Activated CD4-positive, alpha-beta memory T cell treated with anti-CD3 and anti-CD28 coated beads, Interleukin-2, amount 10 ng/mL, durations not matched to agents 7 days and 5 days (primary cell): Measurements from ENCODE around the gene CACNG6. TPM values are rescaled to one million over a fixed set of nuclear protein-coding genes. Genes with fewer than 3 reads are reported as not detected.
"Not testable (repeated sequence)": the region's sequence is repeated elsewhere in the genome, so short reads cannot be mapped to it uniquely, and the experiment has no call there.

ENCODE experiments used
- CTCF ChIA-PET: fragments of 350-600 bp; sonication (Branson Sonifier 250); formaldehyde crosslinking; loops from one replicate; lab custom pipeline; 2021; ENCODE audit warnings: antibody characterized with exemption, inconsistent platforms; lab: Charles Lee
- POLR2A ChIA-PET: fragments of 350-600 bp; sonication (Branson Sonifier 250); formaldehyde crosslinking; loops from one replicate; lab custom pipeline; 2021; ENCODE audit warnings: antibody characterized with exemption; lab: Charles Lee
- DNase-seq: peaks from one replicate; pipeline ENCODE4 v3.0.0-alpha.2; 2020
- H3K27ac Mint-ChIP-seq: one replicate; pipeline ENCODE4 v1.8.0; 2021; ENCODE audit warnings: mild to moderate bottlenecking, mixed read lengths
- H3K27me3 Mint-ChIP-seq: one replicate; pipeline ENCODE4 v1.8.0; 2021; ENCODE audit warnings: mixed read lengths
- H3K36me3 Mint-ChIP-seq: one replicate; pipeline ENCODE4 v1.8.0; 2021; ENCODE audit warnings: low read depth, mixed read lengths
- H3K4me1 Mint-ChIP-seq: one replicate; pipeline ENCODE4 v1.8.0; 2021; ENCODE audit warnings: mixed read lengths
- H3K4me3 Mint-ChIP-seq: one replicate; pipeline ENCODE4 v1.8.0; 2021; ENCODE audit warnings: mild to moderate bottlenecking, mixed read lengths
- H3K9me3 Mint-ChIP-seq: one replicate; pipeline ENCODE4 v1.8.0; 2021; ENCODE audit warnings: mixed read lengths
- total RNA-seq, 2 experiments: library from RNA; stranded (reverse); gene quantifications; one replicate each; pipeline ENCODE4 v1.2.3, GENCODE V29; 2021

Gene CACNG6
- total RNA-seq, 2 experiments from 2014 or later: not detected

GRCh38 chr19:54023191-54023590 lies 31.8 kb downstream of the CACNG6 start:
- H3K27me3 Mint-ChIP-seq: peaks cover 6% of the 10 kb centered on the region
- H3K4me1 Mint-ChIP-seq: peaks cover 35% of the 10 kb centered on the region
- DNase-seq: no peak
- H3K36me3 Mint-ChIP-seq: no peaks in the 10 kb centered on the region
- ChIA-PET CTCF (interaction anchor here (0.7 to 3.5 kb wide), 24 partner anchors 14 to 230 kb away, joined by 3 to 23 read pairs (median 4); partner anchors contain the start of gene MYADM), POLR2A (interaction anchor here (1.6 kb wide), 1 partner anchor 157 kb away, joined by 4 read pairs; no protein-coding TSS in a partner anchor)
- no peak overlapping the region for H3K27ac Mint-ChIP-seq
- no peaks in the 10 kb centered on the region for H3K9me3 Mint-ChIP-seq
- H3K4me3 Mint-ChIP-seq: no peak overlapping the region

- DNase-seq: no peak
- POLR2A ChIA-PET: no interaction called here
- no peak overlapping the region for H3K4me3 Mint-ChIP-seq
- peaks cover 24% of the 10 kb centered on the region for H3K4me1 Mint-ChIP-seq
- no peaks in the 10 kb centered on the region for H3K36me3 Mint-ChIP-seq
- CTCF ChIA-PET: interaction anchor here (0.9 to 3.5 kb wide), 15 partner anchors 10 to 232 kb away, joined by 3 to 23 read pairs (median 4); partner anchors contain the start of gene CNOT3
- H3K27me3 Mint-ChIP-seq: peaks cover 11% of the 10 kb centered on the region
- no peaks in the 10 kb centered on the region for H3K9me3 Mint-ChIP-seq
- H3K27ac Mint-ChIP-seq: no peak overlapping the region
Observed at GRCh38 chr19:54024660-54025059, 33.2 kb downstream of the CACNG6 start.

GRCh38 chr19:54026656-54027055 lies 35.2 kb downstream of the CACNG6 start:
- H3K27ac Mint-ChIP-seq: no peak overlapping the region
- H3K4me3 Mint-ChIP-seq: no peak overlapping the region
- no peaks in the 10 kb centered on the region for H3K9me3 Mint-ChIP-seq
- H3K36me3 Mint-ChIP-seq: no peaks in the 10 kb centered on the region
- peaks cover 22% of the 10 kb centered on the region for H3K27me3 Mint-ChIP-seq
- POLR2A ChIA-PET: no interaction called here
- H3K4me1 Mint-ChIP-seq: peaks cover 10% of the 10 kb centered on the region
- DNase-seq: no peak
- CTCF ChIA-PET: interaction anchor here (1.2 to 3.4 kb wide), 3 partner anchors 71 to 233 kb away, joined by 3 to 11 read pairs (median 4); no protein-coding TSS in a partner anchor

GRCh38 chr19:54029301-54029700 lies 37.9 kb downstream of the CACNG6 start:
- Mint-ChIP-seq H3K27me3 (peaks cover 17% of the 10 kb centered on the region), H3K27ac (no peak overlapping the region), H3K4me3 (no peak overlapping the region), H3K9me3 (no peaks in the 10 kb centered on the region), H3K4me1 (no peaks in the 10 kb centered on the region), H3K36me3 (no peaks in the 10 kb centered on the region)
- POLR2A ChIA-PET: interaction anchor here (1.1 kb wide), 1 partner anchor 10 kb away, joined by 3 read pairs; no protein-coding TSS in a partner anchor
- no peak for DNase-seq
- CTCF ChIA-PET: interaction anchor here (1.0 to 2.5 kb wide), 15 partner anchors 10 to 238 kb away, joined by 3 to 25 read pairs (median 4); partner anchors contain the start of gene PRKCG

- CTCF ChIA-PET: interaction anchor here (0.7 to 2.5 kb wide), 24 partner anchors 9 to 409 kb away, joined by 3 to 25 read pairs (median 4); partner anchors contain the start of gene PRKCG
- Mint-ChIP-seq H3K4me3 (no peak overlapping the region), H3K27me3 (peaks cover 17% of the 10 kb centered on the region), H3K4me1 (no peaks in the 10 kb centered on the region), H3K36me3 (no peaks in the 10 kb centered on the region), H3K27ac (no peak overlapping the region), H3K9me3 (no peaks in the 10 kb centered on the region)
- POLR2A ChIA-PET: interaction anchor here (0.5 to 1.1 kb wide), 2 partner anchors 9 to 144 kb away, joined by 3 read pairs; no protein-coding TSS in a partner anchor
- peak; percentile 65 for DNase-seq
Observed at GRCh38 chr19:54029930-54030490, 38.6 kb downstream of the CACNG6 start.

GRCh38 chr19:54030895-54031586 lies 39.6 kb downstream of the CACNG6 start:
- Mint-ChIP-seq H3K4me3 (no peak overlapping the region), H3K4me1 (no peaks in the 10 kb centered on the region), H3K36me3 (no peaks in the 10 kb centered on the region), H3K9me3 (no peaks in the 10 kb centered on the region), H3K27me3 (peaks cover 17% of the 10 kb centered on the region), H3K27ac (no peak overlapping the region)
- CTCF ChIA-PET: interaction anchor here (0.7 to 2.5 kb wide), 6 partner anchors 14 to 238 kb away, joined by 3 to 8 read pairs (median 5); partner anchors contain the start of gene CNOT3
- POLR2A ChIA-PET: no interaction called here
- DNase-seq: no peak

- Mint-ChIP-seq H3K9me3 (no peaks in the 10 kb centered on the region), H3K36me3 (no peaks in the 10 kb centered on the region), H3K27ac (no peak overlapping the region), H3K27me3 (peaks cover 12% of the 10 kb centered on the region), H3K4me3 (no peak overlapping the region), H3K4me1 (no peaks in the 10 kb centered on the region)
- ChIA-PET CTCF (interaction anchor here (2.2 kb wide), 1 partner anchor 243 kb away, joined by 7 read pairs; no protein-coding TSS in a partner anchor), POLR2A (no interaction called here)
- DNase-seq: no peak
Observed at GRCh38 chr19:54035215-54036178, 44.1 kb downstream of the CACNG6 start.

GRCh38 chr19:54036542-54036941 lies 45.1 kb downstream of the CACNG6 start:
- H3K27me3 Mint-ChIP-seq: not testable (repeated sequence)

GRCh38 chr19:54040003-54040402 lies 48.6 kb downstream of the CACNG6 start:
- Mint-ChIP-seq H3K27ac (no peak overlapping the region), H3K4me1 (no peaks in the 10 kb centered on the region), H3K4me3 (no peak overlapping the region), H3K9me3 (no peaks in the 10 kb centered on the region), H3K27me3 (peaks cover 3% of the 10 kb centered on the region), H3K36me3 (no peaks in the 10 kb centered on the region)
- CTCF ChIA-PET: interaction anchor here (0.6 to 1.9 kb wide), 4 partner anchors 10 to 582 kb away, joined by 3 to 8 read pairs (median 3); no protein-coding TSS in a partner anchor
- POLR2A ChIA-PET: interaction anchor here (0.9 kb wide), 1 partner anchor 10 kb away, joined by 3 read pairs; no protein-coding TSS in a partner anchor
- no peak for DNase-seq

More at GRCh38 chr19:54036542-54036941, 45.1 kb downstream of the CACNG6 start:
- H3K4me1 Mint-ChIP-seq, CTCF ChIA-PET, H3K27ac Mint-ChIP-seq, POLR2A ChIA-PET, H3K4me3 Mint-ChIP-seq, DNase-seq, H3K9me3 Mint-ChIP-seq, H3K36me3 Mint-ChIP-seq: not testable (repeated sequence)

GRCh38 chr19:54041969-54042606 lies 50.7 kb downstream of the CACNG6 start:
- Mint-ChIP-seq H3K27ac (no peak overlapping the region), H3K4me1 (no peaks in the 10 kb centered on the region)

GRCh38 chr19:54042989-54043388 lies 51.6 kb downstream of the CACNG6 start:
- CTCF ChIA-PET: interaction anchor here (1.8 kb wide), 1 partner anchor 250 kb away, joined by 5 read pairs; no protein-coding TSS in a partner anchor
- DNase-seq: no peak
- H3K36me3 Mint-ChIP-seq: no peaks in the 10 kb centered on the region
- H3K27ac Mint-ChIP-seq: no peak overlapping the region
- H3K4me1 Mint-ChIP-seq: no peaks in the 10 kb centered on the region
- POLR2A ChIA-PET: no interaction called here
- no peak overlapping the region for H3K4me3 Mint-ChIP-seq
- no peaks in the 10 kb centered on the region for H3K27me3 Mint-ChIP-seq
- no peaks in the 10 kb centered on the region for H3K9me3 Mint-ChIP-seq

More at GRCh38 chr19:54041969-54042606, 50.7 kb downstream of the CACNG6 start:
- Mint-ChIP-seq H3K27me3 (peaks cover 3% of the 10 kb centered on the region), H3K9me3 (no peaks in the 10 kb centered on the region), H3K4me3 (no peak overlapping the region), H3K36me3 (no peaks in the 10 kb centered on the region)
- ChIA-PET POLR2A (no interaction called here), CTCF (interaction anchor here (1.4 kb wide), 1 partner anchor 12 kb away, joined by 3 read pairs; no protein-coding TSS in a partner anchor)
- DNase-seq: no peak
